ENCODE data around the gene ZNF442. TPM values are rescaled to one million over a fixed set of nuclear protein-coding genes. Genes with fewer than 3 reads are reported as not detected.

ZNF442 gene
- total RNA-seq, 1 experiment from 2014 or later: not detected

DNA sequence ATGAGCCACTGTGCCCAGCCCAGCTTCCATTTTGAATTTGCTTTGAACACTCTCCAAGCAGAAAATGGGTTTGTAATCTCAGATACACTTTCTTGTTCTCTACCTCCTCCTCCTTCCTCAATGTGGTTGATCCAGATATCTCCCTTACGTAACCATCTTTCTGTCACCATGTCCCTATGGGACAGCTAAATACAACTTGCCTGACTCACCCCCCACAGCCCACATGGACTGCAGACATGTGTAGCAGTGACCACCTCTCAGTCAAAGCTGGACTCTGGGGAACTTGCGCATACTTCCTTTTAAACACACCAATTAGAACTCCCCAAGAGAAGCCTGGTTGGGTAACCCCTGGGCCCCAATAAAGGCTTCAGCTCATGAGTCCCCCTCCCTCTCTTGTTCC lies 46.4 kb upstream of the ZNF442 start:
- no peak for DNase-seq (ENCODE audit: low read depth, low spot score)
- no peak overlapping the region for H3K27ac ChIP-seq (ENCODE audit: low read depth, low read length)
- H3K9me3 ChIP-seq (ENCODE audit: control insufficient read depth in 1 of 2, insufficient read depth in 1 of 2, low read depth in 1 of 2, low read length in 2 of 2): peaks cover 0 to 4% of the 10 kb centered on the region in 2 experiments; a peak in 1 of 4 replicates
- ATAC-seq: no peak
- intact Hi-C loops (cut with micrococcal nuclease): no loop called here
- H4K20me1 ChIP-seq (ENCODE audit: insufficient read depth): no peaks in the 10 kb centered on the region
- POLR2A ChIA-PET: no interaction called here
- no peaks in the 10 kb centered on the region for H3K4me1 ChIP-seq (ENCODE audit: control insufficient read depth in 1 of 2, insufficient read depth in 2 of 2, low read length in 2 of 2)
- H3K4me3 ChIP-seq (replicated peaks in 1 of 2; ENCODE audit: low read depth in 1 of 2, low read length in 2 of 2): no peak overlapping the region
- CTCF ChIA-PET: no interaction called here
- H3K36me3 ChIP-seq (ENCODE audit: control insufficient read depth in 1 of 2, insufficient read depth in 2 of 2, low read length in 2 of 2): no peaks in the 10 kb centered on the region
- no peak overlapping the region for H2AFZ ChIP-seq (ENCODE audit: low read depth, low read length, poor library complexity, severe bottlenecking)
- RAD21 ChIA-PET (ENCODE audit: low non-redundant PET in 1 of 2, low total read pairs in 2 of 2, uncharacterized antibody in 2 of 2, unreplicated experiment in 2 of 2): no interaction called here
- no peaks in the 10 kb centered on the region for H3K79me2 ChIP-seq (ENCODE audit: insufficient read depth, low read length)
- TF ChIP-seq, protein P1, sequence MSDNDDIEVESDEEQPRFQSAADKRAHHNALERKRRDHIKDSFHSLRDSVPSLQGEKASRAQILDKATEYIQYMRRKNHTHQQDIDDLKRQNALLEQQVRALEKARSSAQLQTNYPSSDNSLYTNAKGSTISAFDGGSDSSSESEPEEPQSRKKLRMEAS (IDR thresholded peaks at IDR 0.05): no peak
- TF ChIP-seq POLR2A (IDR thresholded peaks at IDR 0.05; ENCODE audit: borderline replicate concordance, extremely low read depth, insufficient read depth, insufficient read length) (no peak), ZFX (IDR thresholded peaks at IDR 0.05) (no peak), EGR1 (IDR thresholded peaks at IDR 0.05; ENCODE audit: low read depth) (no peak), TCF7L2 (IDR thresholded peaks at IDR 0.05; ENCODE audit: borderline replicate concordance, extremely low read depth, insufficient read depth, insufficient read length) (no peak), EZH2 (IDR thresholded peaks at IDR 0.05) (no peak), CEBPB (IDR thresholded peaks at IDR 0.05; ENCODE audit: low read depth) (no peak), SP1 (IDR thresholded peaks at IDR 0.05; ENCODE audit: low read depth) (no peak), RAD21 (IDR thresholded peaks at IDR 0.05; ENCODE audit: low read depth) (no peak), YY1 (IDR thresholded peaks at IDR 0.05; ENCODE audit: extremely low read depth, insufficient replicate concordance, low read depth, low read length) (no peak), JUND (IDR thresholded peaks at IDR 0.05) (no peak), CBX3 (IDR thresholded peaks at IDR 0.05; ENCODE audit: low read depth) (no peak), ELF1 (IDR thresholded peaks at IDR 0.05; ENCODE audit: borderline replicate concordance, low read depth) (no peak), SIN3A (IDR thresholded peaks at IDR 0.05; ENCODE audit: low read depth) (no peak), FOSL1 (IDR thresholded peaks at IDR 0.05; ENCODE audit: low read depth) (no peak), EZH2phosphoT487 (IDR thresholded peaks at IDR 0.05; ENCODE audit: borderline replicate concordance) (no peak)
- TF ChIP-seq, protein P2, sequence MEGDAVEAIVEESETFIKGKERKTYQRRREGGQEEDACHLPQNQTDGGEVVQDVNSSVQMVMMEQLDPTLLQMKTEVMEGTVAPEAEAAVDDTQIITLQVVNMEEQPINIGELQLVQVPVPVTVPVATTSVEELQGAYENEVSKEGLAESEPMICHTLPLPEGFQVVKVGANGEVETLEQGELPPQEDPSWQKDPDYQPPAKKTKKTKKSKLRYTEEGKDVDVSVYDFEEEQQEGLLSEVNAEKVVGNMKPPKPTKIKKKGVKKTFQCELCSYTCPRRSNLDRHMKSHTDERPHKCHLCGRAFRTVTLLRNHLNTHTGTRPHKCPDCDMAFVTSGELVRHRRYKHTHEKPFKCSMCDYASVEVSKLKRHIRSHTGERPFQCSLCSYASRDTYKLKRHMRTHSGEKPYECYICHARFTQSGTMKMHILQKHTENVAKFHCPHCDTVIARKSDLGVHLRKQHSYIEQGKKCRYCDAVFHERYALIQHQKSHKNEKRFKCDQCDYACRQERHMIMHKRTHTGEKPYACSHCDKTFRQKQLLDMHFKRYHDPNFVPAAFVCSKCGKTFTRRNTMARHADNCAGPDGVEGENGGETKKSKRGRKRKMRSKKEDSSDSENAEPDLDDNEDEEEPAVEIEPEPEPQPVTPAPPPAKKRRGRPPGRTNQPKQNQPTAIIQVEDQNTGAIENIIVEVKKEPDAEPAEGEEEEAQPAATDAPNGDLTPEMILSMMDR (IDR thresholded peaks at IDR 0.05 in 2 of 3, conservative IDR thresholded peaks at IDR 0.05 in 1 of 3; ENCODE audit: borderline replicate concordance in 1 of 3, insufficient read depth in 1 of 3, low read depth in 2 of 3, low read length in 2 of 3): no peak
- TF ChIP-seq, protein P3, sequence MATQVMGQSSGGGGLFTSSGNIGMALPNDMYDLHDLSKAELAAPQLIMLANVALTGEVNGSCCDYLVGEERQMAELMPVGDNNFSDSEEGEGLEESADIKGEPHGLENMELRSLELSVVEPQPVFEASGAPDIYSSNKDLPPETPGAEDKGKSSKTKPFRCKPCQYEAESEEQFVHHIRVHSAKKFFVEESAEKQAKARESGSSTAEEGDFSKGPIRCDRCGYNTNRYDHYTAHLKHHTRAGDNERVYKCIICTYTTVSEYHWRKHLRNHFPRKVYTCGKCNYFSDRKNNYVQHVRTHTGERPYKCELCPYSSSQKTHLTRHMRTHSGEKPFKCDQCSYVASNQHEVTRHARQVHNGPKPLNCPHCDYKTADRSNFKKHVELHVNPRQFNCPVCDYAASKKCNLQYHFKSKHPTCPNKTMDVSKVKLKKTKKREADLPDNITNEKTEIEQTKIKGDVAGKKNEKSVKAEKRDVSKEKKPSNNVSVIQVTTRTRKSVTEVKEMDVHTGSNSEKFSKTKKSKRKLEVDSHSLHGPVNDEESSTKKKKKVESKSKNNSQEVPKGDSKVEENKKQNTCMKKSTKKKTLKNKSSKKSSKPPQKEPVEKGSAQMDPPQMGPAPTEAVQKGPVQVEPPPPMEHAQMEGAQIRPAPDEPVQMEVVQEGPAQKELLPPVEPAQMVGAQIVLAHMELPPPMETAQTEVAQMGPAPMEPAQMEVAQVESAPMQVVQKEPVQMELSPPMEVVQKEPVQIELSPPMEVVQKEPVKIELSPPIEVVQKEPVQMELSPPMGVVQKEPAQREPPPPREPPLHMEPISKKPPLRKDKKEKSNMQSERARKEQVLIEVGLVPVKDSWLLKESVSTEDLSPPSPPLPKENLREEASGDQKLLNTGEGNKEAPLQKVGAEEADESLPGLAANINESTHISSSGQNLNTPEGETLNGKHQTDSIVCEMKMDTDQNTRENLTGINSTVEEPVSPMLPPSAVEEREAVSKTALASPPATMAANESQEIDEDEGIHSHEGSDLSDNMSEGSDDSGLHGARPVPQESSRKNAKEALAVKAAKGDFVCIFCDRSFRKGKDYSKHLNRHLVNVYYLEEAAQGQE (IDR thresholded peaks at IDR 0.05; ENCODE audit: low read depth): no peak
- TF ChIP-seq, protein P4, sequence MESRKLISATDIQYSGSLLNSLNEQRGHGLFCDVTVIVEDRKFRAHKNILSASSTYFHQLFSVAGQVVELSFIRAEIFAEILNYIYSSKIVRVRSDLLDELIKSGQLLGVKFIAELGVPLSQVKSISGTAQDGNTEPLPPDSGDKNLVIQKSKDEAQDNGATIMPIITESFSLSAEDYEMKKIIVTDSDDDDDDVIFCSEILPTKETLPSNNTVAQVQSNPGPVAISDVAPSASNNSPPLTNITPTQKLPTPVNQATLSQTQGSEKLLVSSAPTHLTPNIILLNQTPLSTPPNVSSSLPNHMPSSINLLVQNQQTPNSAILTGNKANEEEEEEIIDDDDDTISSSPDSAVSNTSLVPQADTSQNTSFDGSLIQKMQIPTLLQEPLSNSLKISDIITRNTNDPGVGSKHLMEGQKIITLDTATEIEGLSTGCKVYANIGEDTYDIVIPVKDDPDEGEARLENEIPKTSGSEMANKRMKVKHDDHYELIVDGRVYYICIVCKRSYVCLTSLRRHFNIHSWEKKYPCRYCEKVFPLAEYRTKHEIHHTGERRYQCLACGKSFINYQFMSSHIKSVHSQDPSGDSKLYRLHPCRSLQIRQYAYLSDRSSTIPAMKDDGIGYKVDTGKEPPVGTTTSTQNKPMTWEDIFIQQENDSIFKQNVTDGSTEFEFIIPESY (IDR thresholded peaks at IDR 0.05; ENCODE audit: extremely low read depth, insufficient replicate concordance, low read length): no peak
- no peak overlapping the region for H3K9ac ChIP-seq (ENCODE audit: low read length)
- BruUV-seq (replicated peaks): no TSS peak
- no peak overlapping the region for H3K4me2 ChIP-seq (ENCODE audit: low read length)
- no peaks in the 10 kb centered on the region for H3K27me3 ChIP-seq (ENCODE audit: insufficient read depth, low read length)
- H3K9me2 ChIP-seq (ENCODE audit: insufficient read depth): no peaks in the 10 kb centered on the region

Data from HCT116 (cell line).